SU-DHL-6 (cell line): ENCODE results near the gene KRT16.

Source experiments
- CTCF ChIP-seq: fragments of 200-600 bp; sonication (generic); IDR thresholded peaks from one replicate; pipeline ENCODE4 v1.5.1; 2017; ENCODE audit warnings: antibody characterized with exemption, mild to moderate bottlenecking, low read length, moderate library complexity; ENCODE audit not compliant: insufficient read depth, poor library complexity, severe bottlenecking
- EZH2phosphoT487 ChIP-seq: fragments of 200-600 bp; sonication (generic), shearing (Covaris generic); conservative IDR thresholded peaks from 2 replicates; pipeline ENCODE4 v1.6.1; 2018; ENCODE audit warnings: mild to moderate bottlenecking, antibody characterized with exemption, low read length, moderate library complexity, mixed read lengths

GRCh38 chr17:41585301-41586056 lies 27.1 kb downstream of the KRT16 start:
- TF ChIP-seq CTCF (no peak), EZH2phosphoT487 (no peak)
